Activated T-helper 1 cell treated with anti-CD3 and anti-CD28 coated beads, Interleukin-12 subunit alpha, Interleukin-12 subunit beta, Interleukin-2, Interleukin-4 antibody, amounts not matched to agents 30 ng/mL and 10 ng/mL and 1 ng/mL, durations not matched to agents 14 hours and 24 hours and 36 hours (primary cell): ENCODE data around the gene SDR42E1. TPM values are rescaled to one million over a fixed set of nuclear protein-coding genes. Genes with fewer than 3 reads are reported as not detected.

Experiments
- DNase-seq: peaks from one replicate; pipeline ENCODE4 v3.0.0; 2021; ENCODE audit warnings: low spot score
- H3K27ac Mint-ChIP-seq: one replicate; pipeline ENCODE4 v1.8.0; 2021; ENCODE audit warnings: mild to moderate bottlenecking, mixed read lengths
- H3K27me3 Mint-ChIP-seq: one replicate; pipeline ENCODE4 v1.8.0; 2022; ENCODE audit warnings: mild to moderate bottlenecking, moderate library complexity, mixed read lengths; ENCODE audit not compliant: insufficient read depth
- H3K36me3 Mint-ChIP-seq: one replicate; pipeline ENCODE4 v1.8.0; 2021; ENCODE audit warnings: low read depth, mixed read lengths
- H3K4me1 Mint-ChIP-seq: one replicate; pipeline ENCODE4 v1.8.0; 2021; ENCODE audit warnings: low read depth, mixed read lengths
- H3K4me3 Mint-ChIP-seq: one replicate; pipeline ENCODE4 v1.8.0; 2021; ENCODE audit warnings: mild to moderate bottlenecking, moderate library complexity, mixed read lengths
- H3K9me3 Mint-ChIP-seq: one replicate; pipeline ENCODE4 v1.8.0; 2021; ENCODE audit warnings: mixed read lengths
- intact Hi-C: fragments of 100-400 bp; cut with micrococcal nuclease; formaldehyde crosslinking; loops from one replicate; pipeline ENCODE4 v1.15.1; 2024
- total RNA-seq: library from RNA; stranded (reverse); gene quantifications from 2 replicates; pipeline ENCODE4 v1.2.3, GENCODE V29; 2022

Gene SDR42E1
- total RNA-seq, 1 donor from 2014 or later, result 5.7 TPM

- H3K27ac Mint-ChIP-seq, result no peak overlapping the region
- no peaks in the 10 kb centered on the region for H3K27me3 Mint-ChIP-seq
- H3K4me1 Mint-ChIP-seq, result no peaks in the 10 kb centered on the region
- DNase-seq, result no peak
- H3K4me3 Mint-ChIP-seq, result no peak overlapping the region
- intact Hi-C loops, result no loop called here
- no peaks in the 10 kb centered on the region for H3K36me3 Mint-ChIP-seq
- H3K9me3 Mint-ChIP-seq, result no peaks in the 10 kb centered on the region
Observed at GRCh38 chr16:82046941-82047340, 35.7 kb upstream of the SDR42E1 start.

- intact Hi-C loops, result no loop called here
- Mint-ChIP-seq H3K9me3 (no peaks in the 10 kb centered on the region), H3K36me3 (no peaks in the 10 kb centered on the region), H3K27me3 (no peaks in the 10 kb centered on the region), H3K4me3 (no peak overlapping the region), H3K27ac (no peak overlapping the region), H3K4me1 (no peaks in the 10 kb centered on the region)
- no peak for DNase-seq
Observed at GRCh38 chr16:82046541-82046940, 35.3 kb upstream of the SDR42E1 start.

GRCh38 chr16:82045465-82045864 is 34.2 kb upstream of the SDR42E1 start:
- Mint-ChIP-seq H3K4me3 (no peak overlapping the region), H3K9me3 (no peaks in the 10 kb centered on the region), H3K27me3 (no peaks in the 10 kb centered on the region), H3K27ac (no peak overlapping the region), H3K36me3 (no peaks in the 10 kb centered on the region), H3K4me1 (no peaks in the 10 kb centered on the region)
- intact Hi-C loops, result no loop called here
- DNase-seq, result no peak

- Mint-ChIP-seq H3K4me3 (no peak overlapping the region), H3K27ac (no peak overlapping the region), H3K36me3 (no peaks in the 10 kb centered on the region), H3K9me3 (no peaks in the 10 kb centered on the region), H3K4me1 (no peaks in the 10 kb centered on the region), H3K27me3 (no peaks in the 10 kb centered on the region)
- no peak for DNase-seq
- intact Hi-C loops, result no loop called here
Observed at GRCh38 chr16:82044585-82044911, 33.3 kb upstream of the SDR42E1 start.

- H3K36me3 Mint-ChIP-seq, result no peaks in the 10 kb centered on the region
- H3K9me3 Mint-ChIP-seq, result no peaks in the 10 kb centered on the region
- H3K27ac Mint-ChIP-seq, result no peak overlapping the region
- no peaks in the 10 kb centered on the region for H3K4me1 Mint-ChIP-seq
- intact Hi-C loops, result no loop called here
- H3K27me3 Mint-ChIP-seq, result no peaks in the 10 kb centered on the region
- DNase-seq, result no peak
- no peak overlapping the region for H3K4me3 Mint-ChIP-seq
Observed at GRCh38 chr16:82043680-82044584, 32.7 kb upstream of the SDR42E1 start.

- no peaks in the 10 kb centered on the region for H3K9me3 Mint-ChIP-seq
- H3K36me3 Mint-ChIP-seq, result no peaks in the 10 kb centered on the region
- no peak for DNase-seq
- peaks cover 4% of the 10 kb centered on the region for H3K27me3 Mint-ChIP-seq
- H3K27ac Mint-ChIP-seq, result no peak overlapping the region
- intact Hi-C loops, result no loop called here
- no peaks in the 10 kb centered on the region for H3K4me1 Mint-ChIP-seq
- no peak overlapping the region for H3K4me3 Mint-ChIP-seq
Observed at GRCh38 chr16:82042846-82043245, 31.6 kb upstream of the SDR42E1 start.

GRCh38 chr16:82042144-82042543 is 30.9 kb upstream of the SDR42E1 start:
- Mint-ChIP-seq H3K9me3 (no peaks in the 10 kb centered on the region), H3K36me3 (no peaks in the 10 kb centered on the region), H3K27me3 (peaks cover 6% of the 10 kb centered on the region), H3K4me3 (no peak overlapping the region), H3K4me1 (no peaks in the 10 kb centered on the region), H3K27ac (no peak overlapping the region)
- intact Hi-C loops, result no loop called here
- DNase-seq, result no peak

GRCh38 chr16:82041542-82041941 is 30.3 kb upstream of the SDR42E1 start:
- H3K4me3 Mint-ChIP-seq, result no peak overlapping the region
- no peak for DNase-seq
- no peak overlapping the region for H3K27ac Mint-ChIP-seq
- H3K4me1 Mint-ChIP-seq, result no peaks in the 10 kb centered on the region
- no peaks in the 10 kb centered on the region for H3K36me3 Mint-ChIP-seq
- H3K9me3 Mint-ChIP-seq, result no peaks in the 10 kb centered on the region
- peaks cover 6% of the 10 kb centered on the region for H3K27me3 Mint-ChIP-seq
- intact Hi-C loops, result no loop called here

- peaks cover 6% of the 10 kb centered on the region for H3K27me3 Mint-ChIP-seq
- intact Hi-C loops, result no loop called here
- no peaks in the 10 kb centered on the region for H3K9me3 Mint-ChIP-seq
- no peak overlapping the region for H3K4me3 Mint-ChIP-seq
- no peaks in the 10 kb centered on the region for H3K4me1 Mint-ChIP-seq
- DNase-seq, result no peak
- H3K27ac Mint-ChIP-seq, result no peak overlapping the region
- no peaks in the 10 kb centered on the region for H3K36me3 Mint-ChIP-seq
Observed at GRCh38 chr16:82040296-82040695, 29.0 kb upstream of the SDR42E1 start.

GRCh38 chr16:82037666-82038065 is 26.4 kb upstream of the SDR42E1 start:
- peaks cover 6% of the 10 kb centered on the region for H3K27me3 Mint-ChIP-seq
- no peaks in the 10 kb centered on the region for H3K9me3 Mint-ChIP-seq
- no peak overlapping the region for H3K4me3 Mint-ChIP-seq
- no peaks in the 10 kb centered on the region for H3K36me3 Mint-ChIP-seq
- DNase-seq, result no peak
- H3K4me1 Mint-ChIP-seq, result no peaks in the 10 kb centered on the region
- H3K27ac Mint-ChIP-seq, result no peak overlapping the region
- intact Hi-C loops, result no loop called here

- Mint-ChIP-seq H3K27ac (no peak overlapping the region), H3K9me3 (no peaks in the 10 kb centered on the region), H3K4me3 (no peak overlapping the region), H3K27me3 (peaks cover 6% of the 10 kb centered on the region), H3K36me3 (no peaks in the 10 kb centered on the region), H3K4me1 (no peaks in the 10 kb centered on the region)
- no peak for DNase-seq
- intact Hi-C loops, result no loop called here
Observed at GRCh38 chr16:82037251-82037650, 26.0 kb upstream of the SDR42E1 start.

- no peak for DNase-seq
- H3K9me3 Mint-ChIP-seq, result no peaks in the 10 kb centered on the region
- H3K36me3 Mint-ChIP-seq, result no peaks in the 10 kb centered on the region
- intact Hi-C loops, result no loop called here
- no peak within 1 kb of the TSS for H3K4me3 Mint-ChIP-seq
- no peaks in the 10 kb centered on the region for H3K4me1 Mint-ChIP-seq
- H3K27me3 Mint-ChIP-seq, result peaks cover 6% of the 10 kb centered on the region
- no peak within 1 kb of the TSS for H3K27ac Mint-ChIP-seq
Observed at GRCh38 chr16:82034981-82035612, 23.8 kb upstream of the SDR42E1 start, which contains the start of gene HSD17B2. HSD17B2 (plus strand) TSS chr16:82035253; CDS start chr16:82035425, 172 bp downstream.

GRCh38 chr16:82033683-82034300 is 22.5 kb upstream of the SDR42E1 start:
- DNase-seq, result no peak
- no peak overlapping the region for H3K4me3 Mint-ChIP-seq
- H3K36me3 Mint-ChIP-seq, result no peaks in the 10 kb centered on the region
- H3K9me3 Mint-ChIP-seq, result no peaks in the 10 kb centered on the region
- intact Hi-C loops, result no loop called here
- no peaks in the 10 kb centered on the region for H3K4me1 Mint-ChIP-seq
- no peak overlapping the region for H3K27ac Mint-ChIP-seq
- H3K27me3 Mint-ChIP-seq, result peaks cover 6% of the 10 kb centered on the region
